Renal cortex interstitium (tissue), 11 donors: ENCODE measurements around the gene ZDHHC11B. TPM values are rescaled to one million over a fixed set of nuclear protein-coding genes. Genes with fewer than 3 reads are reported as not detected.
"Not testable (repeated sequence)": the region's sequence is repeated elsewhere in the genome, so short reads cannot be mapped to it uniquely, and the experiment has no call there.

Experiments
- DNase-seq, 11 donors: peaks; one replicate each; pipeline ENCODE4 v3.0.0-alpha.2; 2013; ENCODE audit warnings: low read depth in 9 of 11, low spot score in 4 of 11; ENCODE audit errors: extremely low read depth in 1 of 11
- polyA plus RNA-seq, 3 donors: library from polyadenylated mRNA; unstranded; fragments of 120-200 nt; gene quantifications; one replicate each; pipeline ENCODE4 v1.2.1, GENCODE V29; 2013; ENCODE audit not compliant: insufficient read length in 3 of 3

ZDHHC11B gene
- polyA plus RNA-seq, 3 donors: 8.2 to 9.0 (median 8.6) TPM

GRCh38 chr5:696753-697702 lies 87.5 kb downstream of the ZDHHC11B start:
- DNase-seq: not testable (repeated sequence)

GRCh38 chr5:696191-696590 lies 88.3 kb downstream of the ZDHHC11B start:
- DNase-seq: not testable (repeated sequence)

GRCh38 chr5:695475-695874 lies 89.1 kb downstream of the ZDHHC11B start:
- DNase-seq: not testable (repeated sequence)

GRCh38 chr5:694042-694431 lies 90.5 kb downstream of the ZDHHC11B start:
- not testable (repeated sequence) for DNase-seq

- peak in 8 of 11 donors; percentile 35 to 80 (median 64) for DNase-seq
Measured at GRCh38 chr5:693271-694041, 91.1 kb downstream of the ZDHHC11B start, which contains the start of gene TPPP. Gene TPPP, minus strand, starts transcription at chr5:693352. Its CDS starts 15,292 bp downstream, at chr5:678060.

- DNase-seq: not testable (repeated sequence)
Measured at GRCh38 chr5:692529-693041, 91.9 kb downstream of the ZDHHC11B start.

- no peak for DNase-seq
Measured at GRCh38 chr5:691817-692528, 92.6 kb downstream of the ZDHHC11B start.

- not testable (repeated sequence) for DNase-seq
Measured at GRCh38 chr5:691049-691448, 93.5 kb downstream of the ZDHHC11B start.

GRCh38 chr5:690293-690692 lies 94.2 kb downstream of the ZDHHC11B start:
- DNase-seq: not testable (repeated sequence)

- DNase-seq: not testable (repeated sequence)
Measured at GRCh38 chr5:688348-689010, 96.0 kb downstream of the ZDHHC11B start.

- not testable (repeated sequence) for DNase-seq
Measured at GRCh38 chr5:686936-687335, 97.6 kb downstream of the ZDHHC11B start.

- not testable (repeated sequence) for DNase-seq
Measured at GRCh38 chr5:686172-686523, 98.4 kb downstream of the ZDHHC11B start.

- DNase-seq: no peak
Measured at GRCh38 chr5:685262-686171, 99.0 kb downstream of the ZDHHC11B start.

GRCh38 chr5:684751-685216 lies 99.7 kb downstream of the ZDHHC11B start:
- no peak for DNase-seq

- DNase-seq: no peak
Measured at GRCh38 chr5:683551-684481, 100.7 kb downstream of the ZDHHC11B start.

- not testable (repeated sequence) for DNase-seq
Measured at GRCh38 chr5:682651-683358, 101.7 kb downstream of the ZDHHC11B start.
